GM19193 (cell line): ENCODE data around the gene CDH15.

Source experiments
- POLR2A ChIP-seq: IDR thresholded peaks from 4 replicates; pipeline ENCODE4 v1.6.1; 2011; ENCODE audit not compliant: insufficient read depth, insufficient read length; ENCODE audit errors: extremely low read depth

Gene CDH15, protein sequence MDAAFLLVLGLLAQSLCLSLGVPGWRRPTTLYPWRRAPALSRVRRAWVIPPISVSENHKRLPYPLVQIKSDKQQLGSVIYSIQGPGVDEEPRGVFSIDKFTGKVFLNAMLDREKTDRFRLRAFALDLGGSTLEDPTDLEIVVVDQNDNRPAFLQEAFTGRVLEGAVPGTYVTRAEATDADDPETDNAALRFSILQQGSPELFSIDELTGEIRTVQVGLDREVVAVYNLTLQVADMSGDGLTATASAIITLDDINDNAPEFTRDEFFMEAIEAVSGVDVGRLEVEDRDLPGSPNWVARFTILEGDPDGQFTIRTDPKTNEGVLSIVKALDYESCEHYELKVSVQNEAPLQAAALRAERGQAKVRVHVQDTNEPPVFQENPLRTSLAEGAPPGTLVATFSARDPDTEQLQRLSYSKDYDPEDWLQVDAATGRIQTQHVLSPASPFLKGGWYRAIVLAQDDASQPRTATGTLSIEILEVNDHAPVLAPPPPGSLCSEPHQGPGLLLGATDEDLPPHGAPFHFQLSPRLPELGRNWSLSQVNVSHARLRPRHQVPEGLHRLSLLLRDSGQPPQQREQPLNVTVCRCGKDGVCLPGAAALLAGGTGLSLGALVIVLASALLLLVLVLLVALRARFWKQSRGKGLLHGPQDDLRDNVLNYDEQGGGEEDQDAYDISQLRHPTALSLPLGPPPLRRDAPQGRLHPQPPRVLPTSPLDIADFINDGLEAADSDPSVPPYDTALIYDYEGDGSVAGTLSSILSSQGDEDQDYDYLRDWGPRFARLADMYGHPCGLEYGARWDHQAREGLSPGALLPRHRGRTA

DNA sequence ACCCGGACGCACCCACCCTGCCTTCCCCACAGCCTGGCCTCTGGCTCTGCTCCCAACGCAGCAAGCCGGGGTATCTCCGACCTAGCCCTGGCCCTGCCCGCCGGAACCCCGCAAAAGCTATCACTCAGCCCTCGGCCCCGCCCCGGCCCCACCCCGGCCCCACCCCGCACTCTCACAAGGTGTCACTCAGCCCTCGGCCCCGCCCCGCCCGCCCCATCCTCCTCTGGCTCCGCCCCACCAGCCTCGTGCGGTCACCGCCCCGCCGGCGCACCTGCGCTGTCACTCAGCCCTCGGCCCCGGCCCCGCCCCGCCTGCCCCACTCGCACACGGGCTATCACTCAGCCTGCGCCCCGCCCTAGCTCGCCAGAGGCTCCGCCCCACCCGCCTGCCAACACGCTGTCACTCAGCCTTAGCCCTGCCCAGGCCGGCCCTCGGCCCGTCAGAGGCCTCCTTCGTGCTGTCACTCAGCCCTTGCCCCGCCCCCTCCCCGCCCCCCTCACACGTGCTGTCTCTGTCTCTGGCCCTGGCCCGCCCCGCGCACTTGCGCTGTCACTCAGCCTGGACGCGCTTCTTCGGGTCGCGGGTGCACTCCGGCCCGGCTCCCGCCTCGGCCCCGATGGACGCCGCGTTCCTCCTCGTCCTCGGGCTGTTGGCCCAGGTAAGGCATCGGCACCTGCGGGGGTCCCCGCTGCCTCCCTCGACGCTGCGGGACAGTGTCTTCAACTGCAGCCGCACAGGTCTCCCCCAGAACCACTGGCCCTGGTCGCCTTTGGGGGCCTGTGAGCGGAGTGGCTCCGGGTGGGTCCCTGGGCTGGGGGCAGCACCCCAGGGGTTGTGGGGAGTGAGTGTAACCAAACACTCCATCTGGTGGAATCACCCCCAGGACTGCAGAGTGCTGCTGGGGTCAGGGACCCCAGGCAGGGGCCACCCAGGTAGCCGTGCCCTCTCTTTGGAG, at the start of gene CDH15:
Gene CDH15, plus strand, starts transcription at position 533 of the 955 bp plus-strand sequence. Its CDS starts 84 bp downstream, at position 617.
- no peak for TF ChIP-seq POLR2A

DNA sequence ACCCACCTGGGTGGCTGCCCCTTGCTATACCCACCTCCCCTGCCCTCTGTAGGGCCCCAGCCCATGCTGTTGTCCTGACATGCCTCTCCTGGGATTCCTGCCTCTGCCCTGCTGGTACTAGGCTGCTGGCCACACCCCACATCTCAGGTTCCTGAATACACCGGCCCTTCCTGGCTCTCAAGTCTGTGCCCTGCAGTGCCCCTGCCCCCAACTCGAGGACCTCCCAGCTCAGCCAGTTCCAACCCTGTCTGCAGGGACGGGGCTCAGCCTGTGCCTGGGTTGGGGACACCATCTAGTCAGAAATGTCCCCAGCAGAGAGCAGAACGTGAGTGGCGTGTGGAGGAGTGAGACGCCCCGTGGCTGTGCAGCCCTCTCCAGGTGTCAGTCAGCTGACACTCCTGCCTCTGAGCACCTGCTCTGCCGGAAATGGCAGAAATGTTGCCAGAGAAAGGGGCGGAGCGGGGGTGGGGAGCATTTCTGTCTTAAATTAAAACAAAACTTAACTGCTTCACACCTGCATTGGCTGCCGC, 49.2 kb upstream of the CDH15 start:
- no peak for TF ChIP-seq POLR2A

DNA sequence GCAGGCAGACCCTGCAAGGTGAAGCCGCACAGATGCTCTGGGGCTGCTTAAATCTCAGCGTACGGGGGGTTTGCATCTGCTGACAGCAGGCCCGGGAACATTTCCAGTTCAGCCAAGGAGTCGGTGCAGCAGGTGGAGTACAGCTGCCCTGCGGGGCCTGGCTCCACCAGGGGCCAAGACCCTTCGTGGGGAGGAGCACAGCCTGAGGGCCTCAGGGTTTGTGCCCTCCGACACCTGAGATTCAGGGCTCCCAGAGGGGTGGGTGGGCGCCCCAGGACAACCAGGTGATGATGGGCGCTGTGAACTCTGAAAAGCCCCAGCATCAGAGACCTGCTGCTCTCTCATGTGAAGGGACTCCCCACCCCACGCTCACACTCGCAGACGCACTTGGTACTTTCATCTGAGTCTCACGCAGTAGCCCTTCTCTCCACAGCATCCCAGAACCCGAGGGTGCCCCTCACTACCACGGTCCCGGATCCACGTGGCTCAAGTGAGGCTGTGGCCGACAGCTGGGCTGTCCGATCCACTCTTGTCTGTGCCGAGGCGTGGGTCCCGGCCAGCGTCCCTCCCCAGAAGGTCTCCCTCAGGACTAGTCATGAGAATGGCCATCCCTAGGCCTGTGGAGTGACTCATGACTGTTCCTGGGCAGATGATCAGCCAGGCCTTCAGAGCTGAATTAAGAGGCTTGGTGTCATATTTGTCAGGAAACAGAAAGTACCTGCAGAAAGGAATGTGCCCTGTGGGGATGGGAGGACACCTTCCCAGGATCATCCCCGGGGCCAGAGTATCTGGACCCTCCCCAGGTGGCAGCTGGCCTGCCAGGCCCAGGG, 48.3 kb upstream of the CDH15 start:
- no peak for TF ChIP-seq POLR2A

DNA sequence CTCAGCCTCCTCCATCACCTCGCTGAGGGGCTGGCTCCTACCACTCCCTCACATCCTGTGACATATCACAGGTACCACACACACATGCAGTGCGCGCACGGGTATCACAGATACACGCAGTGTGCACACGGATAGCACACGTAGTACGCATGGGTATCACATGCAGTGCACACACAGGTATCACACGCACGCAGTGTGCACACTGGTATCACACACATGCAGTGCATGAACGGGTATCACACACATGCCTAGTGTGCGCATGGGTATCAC, 47.8 kb upstream of the CDH15 start:
- no peak for TF ChIP-seq POLR2A

DNA sequence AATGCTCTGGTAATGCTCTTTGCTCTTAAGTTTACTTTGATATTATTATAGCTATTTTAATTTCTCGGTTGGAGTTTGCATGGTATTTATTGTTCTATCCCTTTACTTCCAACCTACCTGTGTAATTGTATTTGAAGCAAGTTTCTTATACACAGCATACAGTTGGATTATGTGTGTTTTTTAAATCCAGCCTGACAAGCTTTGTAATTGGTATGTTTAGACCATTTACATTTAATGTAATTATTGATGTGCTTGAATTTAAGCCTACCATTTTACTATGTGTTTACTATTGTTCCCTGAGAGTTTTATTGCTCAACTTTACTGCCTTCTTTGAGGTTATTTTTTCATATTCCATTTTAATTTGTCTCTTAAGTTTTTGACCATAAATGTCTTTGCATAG, 42.2 kb upstream of the CDH15 start:
- no peak for TF ChIP-seq POLR2A

DNA sequence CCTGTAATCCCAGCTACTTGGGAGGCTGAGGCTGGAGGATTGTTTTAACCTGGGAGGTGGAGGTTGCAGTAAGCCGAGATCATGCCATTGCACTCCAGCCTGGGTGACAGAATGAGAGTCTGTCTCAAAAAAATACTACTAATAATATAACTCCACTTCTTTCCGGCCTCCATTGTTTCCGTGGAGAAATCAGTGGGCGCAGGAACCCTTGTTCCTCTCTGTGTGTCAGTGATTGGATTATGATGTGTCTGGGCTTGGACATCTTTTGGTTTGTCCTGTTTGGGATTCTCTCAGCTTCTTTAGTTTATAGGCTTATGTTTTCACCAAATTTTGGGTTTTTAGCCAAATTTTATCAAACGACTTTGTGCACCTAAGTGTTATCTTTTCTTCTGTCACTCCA, 41.1 kb upstream of the CDH15 start:
- TF ChIP-seq POLR2A, result no peak

DNA sequence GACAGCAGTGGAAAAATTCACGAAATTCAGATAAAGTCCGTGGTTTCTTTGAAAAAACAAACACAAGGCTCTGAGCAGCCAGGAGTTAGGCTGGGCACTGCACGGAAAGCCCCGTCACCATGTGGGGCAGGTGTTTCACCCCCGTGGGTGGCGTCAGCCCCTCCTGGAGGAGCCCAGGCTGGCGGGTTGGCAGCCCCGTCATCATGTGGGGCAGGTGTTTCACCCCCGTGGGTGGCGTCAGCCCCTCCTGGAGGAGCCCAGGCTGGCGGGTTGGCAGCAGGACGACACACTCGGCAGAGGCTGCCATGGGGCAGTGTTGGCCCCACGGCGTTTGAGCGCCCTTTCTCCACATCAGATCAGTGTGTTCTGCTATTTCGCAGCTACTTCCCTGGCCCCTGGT, 39.8 kb upstream of the CDH15 start:
- TF ChIP-seq POLR2A, result no peak

DNA sequence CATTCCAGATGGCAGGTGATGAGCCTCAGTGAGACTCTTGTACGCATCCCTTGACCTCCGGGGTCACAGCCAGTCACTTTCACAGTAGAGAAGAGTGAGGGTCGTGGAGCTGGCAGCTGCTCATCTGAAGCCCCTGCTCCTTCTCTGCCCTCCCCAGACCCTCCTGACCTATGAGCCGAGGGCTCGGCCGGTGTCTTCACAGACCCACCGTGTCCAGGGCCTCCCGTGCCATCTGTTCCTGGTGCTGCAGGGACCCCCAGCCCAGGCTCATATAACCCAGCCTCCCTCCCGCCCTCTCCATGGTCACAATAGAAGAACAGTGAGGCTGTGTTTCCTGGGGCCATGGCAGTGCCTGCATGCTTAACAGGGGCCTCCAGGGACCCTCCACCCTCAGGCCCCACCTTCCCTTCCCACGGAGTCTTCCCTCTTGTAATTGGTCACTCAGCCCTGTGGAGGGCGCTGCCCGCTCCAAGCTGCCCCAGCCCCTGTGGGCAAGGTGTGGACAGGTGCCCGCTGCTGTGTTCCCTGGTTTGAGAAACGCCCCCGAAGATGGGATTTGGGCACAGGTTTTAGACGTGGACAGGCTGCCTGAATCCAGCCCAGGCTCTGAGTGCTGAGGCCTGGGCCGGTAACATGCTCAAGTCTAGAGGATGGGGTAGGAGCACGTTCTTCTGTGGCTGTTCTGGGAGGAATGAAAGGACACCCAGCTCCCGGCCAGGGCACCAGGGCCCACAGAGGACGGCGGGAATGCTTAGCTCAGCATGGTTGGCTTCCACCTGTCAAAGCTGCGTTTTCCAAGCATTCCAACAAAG, 39.1 kb upstream of the CDH15 start:
- TF ChIP-seq POLR2A, result no peak

DNA sequence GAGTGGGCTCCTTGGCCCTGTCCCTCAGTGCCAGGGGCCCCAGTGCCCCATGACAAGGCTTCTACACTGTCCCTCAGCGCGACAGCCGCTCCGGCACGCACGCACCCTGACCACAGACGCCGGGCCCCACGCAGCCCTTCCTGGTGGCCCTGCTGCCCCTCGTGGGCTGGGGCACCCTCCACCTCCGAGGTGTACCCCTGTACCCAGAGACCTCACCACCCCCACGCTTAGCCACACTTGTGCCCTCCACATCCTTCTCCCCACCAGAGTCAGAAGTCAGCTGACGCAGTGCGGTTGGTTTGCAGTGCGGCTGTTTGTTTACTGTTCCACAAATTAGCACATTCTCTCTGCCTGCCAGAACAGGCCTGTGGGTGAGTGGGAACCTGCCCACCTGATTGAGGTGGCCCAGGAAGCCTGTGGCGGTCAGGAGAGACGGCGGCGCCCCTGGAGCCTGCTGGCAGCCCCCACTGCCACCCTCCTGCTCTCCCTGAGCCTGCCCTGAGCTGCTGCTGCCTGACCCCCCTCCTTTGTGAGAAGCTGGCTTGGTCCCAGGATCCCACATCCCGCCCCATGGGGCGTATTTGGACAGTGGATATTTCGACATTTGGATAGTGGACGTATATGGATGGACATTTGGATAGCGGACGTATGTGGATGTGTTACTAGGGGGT, 38.0 kb upstream of the CDH15 start:
- no peak for TF ChIP-seq POLR2A

DNA sequence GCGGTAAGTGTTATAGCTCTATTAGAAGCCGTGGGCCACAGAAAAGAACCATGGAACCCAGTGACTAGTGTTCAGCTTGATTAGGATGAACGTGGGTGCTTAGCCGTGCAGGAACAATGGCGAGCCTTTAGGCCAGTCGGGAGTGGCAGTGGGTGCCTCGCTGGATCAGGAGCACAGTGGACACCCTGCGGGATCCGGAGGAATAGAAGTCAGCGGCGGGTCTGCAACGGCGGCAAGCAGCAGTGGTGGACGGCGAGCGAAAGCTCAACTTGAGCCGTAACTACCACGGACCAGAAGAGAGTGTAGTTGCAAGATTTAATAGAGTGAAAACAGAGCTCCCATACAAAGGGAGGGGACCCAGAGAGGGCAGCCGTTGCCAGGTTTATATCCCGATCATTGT, 37.3 kb upstream of the CDH15 start:
- TF ChIP-seq POLR2A, result no peak

DNA sequence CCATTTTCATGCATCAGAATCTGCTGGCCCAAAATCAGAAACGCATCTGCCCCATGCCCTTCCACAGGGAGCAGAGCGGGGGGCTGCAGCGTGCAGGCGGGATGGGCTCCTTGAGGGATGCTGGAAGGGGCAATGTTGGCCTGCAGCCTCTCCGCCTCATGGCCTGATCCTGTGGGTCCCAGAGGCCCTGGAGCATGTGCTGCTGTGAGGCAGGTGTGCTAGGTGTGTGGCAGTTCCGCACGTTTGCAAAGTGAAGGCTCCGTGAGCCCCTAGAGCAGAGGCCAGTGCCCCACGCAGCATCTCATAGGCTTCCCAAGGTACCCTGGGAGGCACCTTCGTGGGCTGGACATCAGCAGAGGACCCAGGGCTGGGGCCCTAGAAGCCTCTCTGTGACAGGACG, 36.4 kb upstream of the CDH15 start:
- TF ChIP-seq POLR2A, result no peak

DNA sequence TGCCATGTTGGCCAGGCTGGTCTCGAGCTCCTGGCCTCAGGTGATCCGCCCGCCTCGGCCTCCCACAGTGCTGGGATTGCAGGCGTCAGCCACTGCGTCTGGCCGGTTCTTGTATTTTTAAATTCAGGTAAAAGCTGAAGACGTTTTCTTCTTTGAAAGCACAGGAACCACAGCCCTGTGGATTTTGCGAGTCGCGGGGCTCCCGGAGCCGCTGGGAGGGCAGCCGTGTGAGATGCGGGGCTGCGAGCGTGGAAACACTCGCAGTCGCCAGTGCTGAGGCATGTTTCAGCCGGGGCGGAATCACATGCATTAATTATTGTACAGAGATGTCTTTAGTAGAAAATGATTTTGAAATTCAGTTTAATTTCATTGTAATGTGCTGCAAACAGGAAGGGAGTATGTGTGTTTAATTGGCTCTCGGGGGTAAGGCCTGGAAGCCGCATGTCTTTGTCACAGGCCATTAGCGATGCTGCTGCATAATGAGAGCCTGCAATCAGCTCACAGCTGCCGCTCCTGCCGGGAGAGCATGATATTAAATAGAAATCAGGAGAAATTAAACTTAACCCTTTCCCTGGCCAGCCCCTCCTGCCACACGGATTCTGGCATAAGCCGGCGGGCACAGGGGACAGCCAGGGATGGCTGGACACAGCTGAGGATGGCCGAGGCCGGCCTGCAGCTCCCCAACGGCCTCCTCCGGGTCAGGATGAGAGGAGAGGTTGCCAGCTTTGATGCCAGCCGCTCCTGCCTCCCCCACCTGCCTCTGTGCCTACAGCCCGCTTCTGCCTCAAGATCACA, 35.4 kb upstream of the CDH15 start:
- no peak for TF ChIP-seq POLR2A

DNA sequence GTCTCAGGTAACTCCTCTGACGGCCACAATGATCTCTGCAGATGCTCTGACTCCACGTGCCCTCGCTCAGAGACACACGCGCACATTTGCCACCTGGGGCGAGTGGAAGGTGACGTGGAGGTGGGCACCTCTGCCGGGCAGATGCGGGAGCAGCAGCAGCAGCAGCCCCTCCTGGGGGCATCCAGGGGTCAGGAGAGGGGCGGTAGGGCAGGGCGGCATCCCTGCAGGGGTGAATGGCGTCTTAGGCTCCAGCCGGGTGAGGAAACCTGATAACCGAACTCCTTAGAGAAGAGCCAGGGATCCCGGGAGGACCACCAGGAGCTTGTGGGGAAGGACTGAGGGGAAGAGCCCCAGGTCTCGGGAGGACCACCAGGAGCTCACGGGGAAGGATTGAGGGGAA, 34.6 kb upstream of the CDH15 start:
- no peak for TF ChIP-seq POLR2A
